ENCODE results near the gene ZNF320.
"Not testable (repeated sequence)": the region's sequence is repeated elsewhere in the genome, so short reads cannot be mapped to it uniquely, and the experiment has no call there.

DNA sequence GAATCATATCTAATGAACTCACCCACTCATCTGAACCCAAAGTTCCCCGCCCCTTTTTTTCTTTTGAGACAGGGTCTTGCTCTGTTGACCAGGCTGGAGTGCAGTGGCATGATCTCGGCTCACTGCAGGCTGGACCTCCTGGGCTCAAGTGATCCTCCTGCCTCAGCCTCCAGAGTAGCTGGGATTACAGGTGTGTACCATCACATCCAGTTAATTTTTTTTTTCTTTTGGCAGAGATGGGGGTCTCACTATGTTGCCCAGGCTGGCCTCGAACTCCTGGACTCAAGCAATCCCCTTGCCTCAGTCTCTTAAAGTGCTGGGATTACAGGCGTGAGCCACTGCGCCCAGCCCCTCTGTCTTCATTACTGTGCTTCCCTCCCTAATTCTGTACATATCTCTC, 43.5 kb upstream of the ZNF320 start:
- not testable (repeated sequence) for TF ChIP-seq SPI1 (IDR thresholded peaks at IDR 0.05; ENCODE audit: low read depth, low read length); POLR2A (IDR thresholded peaks at IDR 0.05; ENCODE audit: low read depth, low read length); POLR2AphosphoS5 (IDR thresholded peaks at IDR 0.05; ENCODE audit: low read depth, low read length); TAF1 (IDR thresholded peaks at IDR 0.05; ENCODE audit: low read depth, low read length); PAX5 (IDR thresholded peaks at IDR 0.05; ENCODE audit: insufficient read depth, low read length, severe bottlenecking); POU2F2 (IDR thresholded peaks at IDR 0.05; ENCODE audit: low read depth, low read length)
